Measurements from ENCODE around the gene SLC2A4RG. TPM values are rescaled to one million over a fixed set of nuclear protein-coding genes. Genes with fewer than 3 reads are reported as not detected.

Gene SLC2A4RG
- polyA plus RNA-seq (2013, experiment 1 of 2): 23.0 TPM
- polyA plus RNA-seq (2013, experiment 2 of 2): 23.0 TPM

GRCh38 chr20:63739130-63740069 lies at the start of gene SLC2A4RG:
TSS of gene SLC2A4RG (plus strand) at chr20:63739776. CDS start at chr20:63739913, 137 bp downstream.
- H4K8ac ChIP-seq (ENCODE audit: low read depth, low read length): no peak within 1 kb of the TSS
- peak within 1 kb of the TSS; percentile 45 for H3K23ac ChIP-seq (ENCODE audit: low read length)
- H3K79me1 ChIP-seq (ENCODE audit: low read length): no peaks in the 10 kb centered on the region
- H3K56ac ChIP-seq (ENCODE audit: low read length): peak within 1 kb of the TSS; percentile 91
- H2BK5ac ChIP-seq (ENCODE audit: low read length): no peak within 1 kb of the TSS
- H2BK15ac ChIP-seq (replicated peaks; ENCODE audit: low read depth): no peak within 1 kb of the TSS
- no peak within 1 kb of the TSS for H2BK120ac ChIP-seq (ENCODE audit: low read depth, low read length)
- H3K27me3 ChIP-seq (ENCODE audit: insufficient read depth, low read length, poor library complexity): no peaks in the 10 kb centered on the region
- peak within 1 kb of the TSS; percentile 90 for H3K27ac ChIP-seq (ENCODE audit: low read depth, low read length)
- no peaks in the 10 kb centered on the region for H3K36me3 ChIP-seq (ENCODE audit: control insufficient read depth, insufficient read depth, low read length)
- peak within 1 kb of the TSS; percentile 79 for H3K4me3 ChIP-seq (ENCODE audit: low read length)
- peak within 1 kb of the TSS; percentile 78 for H3K4me2 ChIP-seq (ENCODE audit: low read length)
- peak; percentile 77 for DNase-seq
- no peaks in the 10 kb centered on the region for H3K79me2 ChIP-seq (ENCODE audit: control insufficient read depth, insufficient read depth, low read length)
- H2AK5ac ChIP-seq (ENCODE audit: low read length): no peak within 1 kb of the TSS
- H3K4me1 ChIP-seq (ENCODE audit: control insufficient read depth, low read depth, low read length): no peaks in the 10 kb centered on the region
- peak within 1 kb of the TSS; percentile 82 for H3K18ac ChIP-seq (ENCODE audit: low read length)
- peak within 1 kb of the TSS; percentile 90 for H3K4ac ChIP-seq (ENCODE audit: low read depth, low read length)
- H4K5ac ChIP-seq (ENCODE audit: low read length): no peak within 1 kb of the TSS
- peak within 1 kb of the TSS; percentile 91 for H3K9ac ChIP-seq (ENCODE audit: low read length)
- WGBS (ENCODE audit: extremely low coverage, insufficient coverage, low lambda C conversion rate): no CpG with 5 or more reads among the region's 136 CpGs

GRCh38 chr20:63690003-63690897 lies 49.3 kb upstream of the SLC2A4RG start:
- H3K23ac ChIP-seq (ENCODE audit: low read length): no peak overlapping the region
- H3K4me1 ChIP-seq (ENCODE audit: control insufficient read depth, low read depth, low read length): no peaks in the 10 kb centered on the region
- no peak overlapping the region for H2AK5ac ChIP-seq (ENCODE audit: low read length)
- no peak overlapping the region for H2BK120ac ChIP-seq (ENCODE audit: low read depth, low read length)
- no peak overlapping the region for H2BK15ac ChIP-seq (replicated peaks; ENCODE audit: low read depth)
- H3K18ac ChIP-seq (ENCODE audit: low read length): no peak overlapping the region
- DNase-seq: no peak
- H3K27me3 ChIP-seq (ENCODE audit: insufficient read depth, low read length, poor library complexity): no peaks in the 10 kb centered on the region
- no peak overlapping the region for H3K4me3 ChIP-seq (ENCODE audit: low read length)
- no peak overlapping the region for H2BK5ac ChIP-seq (ENCODE audit: low read length)
- no peak overlapping the region for H4K5ac ChIP-seq (ENCODE audit: low read length)
- no peak overlapping the region for H3K56ac ChIP-seq (ENCODE audit: low read length)
- H3K79me2 ChIP-seq (ENCODE audit: control insufficient read depth, insufficient read depth, low read length): no peaks in the 10 kb centered on the region
- H3K36me3 ChIP-seq (ENCODE audit: control insufficient read depth, insufficient read depth, low read length): no peaks in the 10 kb centered on the region
- no peak overlapping the region for H3K4ac ChIP-seq (ENCODE audit: low read depth, low read length)
- H3K27ac ChIP-seq (ENCODE audit: low read depth, low read length): no peak overlapping the region
- H3K9ac ChIP-seq (ENCODE audit: low read length): no peak overlapping the region
- no peak overlapping the region for H4K8ac ChIP-seq (ENCODE audit: low read depth, low read length)
- no peaks in the 10 kb centered on the region for H3K79me1 ChIP-seq (ENCODE audit: low read length)
- no peak overlapping the region for H3K4me2 ChIP-seq (ENCODE audit: low read length)
- no CpG with 5 or more reads among the region's 40 CpGs for WGBS (ENCODE audit: extremely low coverage, insufficient coverage, low lambda C conversion rate)

- H3K79me2 ChIP-seq (ENCODE audit: control insufficient read depth, insufficient read depth, low read length): no peaks in the 10 kb centered on the region
- H3K36me3 ChIP-seq (ENCODE audit: control insufficient read depth, insufficient read depth, low read length): no peaks in the 10 kb centered on the region
- H2BK5ac ChIP-seq (ENCODE audit: low read length): no peak overlapping the region
- H3K9ac ChIP-seq (ENCODE audit: low read length): no peak overlapping the region
- H3K27me3 ChIP-seq (ENCODE audit: insufficient read depth, low read length, poor library complexity): no peaks in the 10 kb centered on the region
- H4K5ac ChIP-seq (ENCODE audit: low read length): no peak overlapping the region
- H2AK5ac ChIP-seq (ENCODE audit: low read length): no peak overlapping the region
- no peak overlapping the region for H3K4me3 ChIP-seq (ENCODE audit: low read length)
- H2BK15ac ChIP-seq (replicated peaks; ENCODE audit: low read depth): no peak overlapping the region
- no peak overlapping the region for H3K56ac ChIP-seq (ENCODE audit: low read length)
- H3K23ac ChIP-seq (ENCODE audit: low read length): no peak overlapping the region
- no peak overlapping the region for H2BK120ac ChIP-seq (ENCODE audit: low read depth, low read length)
- no peaks in the 10 kb centered on the region for H3K79me1 ChIP-seq (ENCODE audit: low read length)
- H3K27ac ChIP-seq (ENCODE audit: low read depth, low read length): no peak overlapping the region
- no peak for DNase-seq
- H4K8ac ChIP-seq (ENCODE audit: low read depth, low read length): no peak overlapping the region
- no peak overlapping the region for H3K18ac ChIP-seq (ENCODE audit: low read length)
- no peaks in the 10 kb centered on the region for H3K4me1 ChIP-seq (ENCODE audit: control insufficient read depth, low read depth, low read length)
- WGBS (ENCODE audit: extremely low coverage, insufficient coverage, low lambda C conversion rate): no CpG with 5 or more reads among the region's 24 CpGs
- no peak overlapping the region for H3K4me2 ChIP-seq (ENCODE audit: low read length)
- no peak overlapping the region for H3K4ac ChIP-seq (ENCODE audit: low read depth, low read length)
Observed at GRCh38 chr20:63690898-63691710, 48.5 kb upstream of the SLC2A4RG start.

- Histone ChIP-seq H3K79me1 (ENCODE audit: low read length) (no peaks in the 10 kb centered on the region), H2BK5ac (ENCODE audit: low read length) (no peak overlapping the region), H3K36me3 (ENCODE audit: control insufficient read depth, insufficient read depth, low read length) (no peaks in the 10 kb centered on the region), H3K23ac (ENCODE audit: low read length) (no peak overlapping the region), H3K4me1 (ENCODE audit: control insufficient read depth, low read depth, low read length) (no peaks in the 10 kb centered on the region), H3K56ac (ENCODE audit: low read length) (no peak overlapping the region), H3K4ac (ENCODE audit: low read depth, low read length) (no peak overlapping the region), H4K5ac (ENCODE audit: low read length) (no peak overlapping the region), H4K8ac (ENCODE audit: low read depth, low read length) (no peak overlapping the region), H3K27me3 (ENCODE audit: insufficient read depth, low read length, poor library complexity) (no peaks in the 10 kb centered on the region), H2BK15ac (replicated peaks; ENCODE audit: low read depth) (no peak overlapping the region), H3K18ac (ENCODE audit: low read length) (no peak overlapping the region), H3K79me2 (ENCODE audit: control insufficient read depth, insufficient read depth, low read length) (no peaks in the 10 kb centered on the region), H2AK5ac (ENCODE audit: low read length) (no peak overlapping the region), H3K27ac (ENCODE audit: low read depth, low read length) (no peak overlapping the region), H3K9ac (ENCODE audit: low read length) (no peak overlapping the region), H3K4me3 (ENCODE audit: low read length) (no peak overlapping the region), H3K4me2 (ENCODE audit: low read length) (no peak overlapping the region), H2BK120ac (ENCODE audit: low read depth, low read length) (no peak overlapping the region)
- no peak for DNase-seq
- WGBS (ENCODE audit: extremely low coverage, insufficient coverage, low lambda C conversion rate): no CpG with 5 or more reads among the region's 21 CpGs
Observed at GRCh38 chr20:63691711-63692435, 47.7 kb upstream of the SLC2A4RG start.
